ENCODE data around the gene SEL1L3.

The SEL1L3 gene

DNA sequence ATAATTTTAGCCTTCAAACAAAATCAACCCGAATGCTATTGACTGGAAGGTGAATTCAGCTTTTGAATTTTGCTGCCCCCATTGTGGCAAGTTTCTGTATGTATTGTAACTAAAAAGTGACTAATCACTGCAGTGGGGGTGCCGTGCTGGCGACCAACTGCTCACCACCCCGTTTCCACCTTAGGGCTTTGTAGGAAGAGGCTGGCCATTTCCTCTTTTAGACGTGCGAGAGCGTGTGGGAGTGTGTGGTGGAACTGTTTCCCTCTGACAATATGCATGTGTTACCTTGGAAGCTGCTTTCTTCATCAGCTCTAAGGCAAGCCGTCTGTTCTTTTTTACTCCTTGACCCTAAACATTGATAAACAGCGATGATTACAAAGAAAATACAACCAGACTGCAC, 78.8 kb downstream of the SEL1L3 start:
- DNase-seq: no peak

DNA sequence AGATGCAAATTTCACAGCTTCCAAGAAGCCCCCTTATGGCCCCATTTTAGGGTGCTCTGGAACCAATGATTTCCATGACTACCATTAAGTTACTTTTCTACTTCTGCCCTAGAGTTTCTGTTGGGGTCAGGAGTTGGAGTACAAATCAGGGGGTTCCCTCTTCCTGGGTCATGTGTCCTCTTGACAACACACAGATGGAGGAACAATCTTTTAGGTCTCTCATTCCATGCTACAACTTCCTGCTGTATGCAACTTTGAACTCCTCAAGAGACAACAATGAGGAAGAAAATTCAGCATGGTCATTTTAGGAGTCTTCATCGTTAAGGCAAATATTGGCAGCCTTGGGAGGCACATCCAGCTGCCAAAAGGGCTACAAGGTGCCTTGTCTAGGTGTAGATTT, 79.7 kb downstream of the SEL1L3 start:
- DNase-seq: no peak

DNA sequence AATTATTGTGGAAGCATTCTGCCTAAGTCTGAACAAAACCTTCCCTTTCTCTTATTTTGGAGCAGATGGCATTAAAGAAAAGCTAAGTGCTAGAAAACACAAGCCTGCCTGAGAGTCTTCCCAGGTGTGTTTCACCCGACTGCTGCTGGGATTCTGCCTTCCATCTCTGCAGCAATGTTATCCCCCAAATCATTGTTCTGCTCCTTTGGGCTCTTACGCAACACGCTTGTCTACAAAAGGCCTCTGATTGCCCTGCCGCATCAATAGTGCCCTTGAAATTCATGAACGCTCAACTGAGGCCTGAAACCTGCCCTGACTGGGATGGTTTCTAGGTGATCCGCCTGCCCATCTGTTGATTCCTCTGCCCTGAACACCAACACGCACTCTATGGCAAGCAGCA, 80.3 kb downstream of the SEL1L3 start:
- DNase-seq: no peak

DNA sequence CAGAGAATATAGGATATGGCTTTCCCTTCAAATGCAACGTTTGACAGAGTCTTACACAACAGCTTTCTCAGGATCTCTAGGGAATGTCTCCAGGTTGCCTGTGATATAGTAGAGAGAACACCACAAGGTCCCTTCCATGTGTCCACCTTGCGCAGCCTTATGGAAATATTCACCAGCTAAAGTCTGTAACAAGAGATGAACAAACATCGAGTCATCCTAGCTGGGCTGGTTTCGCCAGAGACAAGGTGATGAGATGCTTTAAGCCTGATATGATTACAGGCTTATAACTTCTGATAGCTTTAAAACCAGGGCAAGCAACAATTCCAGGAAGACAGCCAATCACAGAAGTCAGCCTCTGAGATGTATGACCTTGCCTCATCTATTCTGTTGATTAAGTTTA, 83.8 kb downstream of the SEL1L3 start:
- no peak for DNase-seq

DNA sequence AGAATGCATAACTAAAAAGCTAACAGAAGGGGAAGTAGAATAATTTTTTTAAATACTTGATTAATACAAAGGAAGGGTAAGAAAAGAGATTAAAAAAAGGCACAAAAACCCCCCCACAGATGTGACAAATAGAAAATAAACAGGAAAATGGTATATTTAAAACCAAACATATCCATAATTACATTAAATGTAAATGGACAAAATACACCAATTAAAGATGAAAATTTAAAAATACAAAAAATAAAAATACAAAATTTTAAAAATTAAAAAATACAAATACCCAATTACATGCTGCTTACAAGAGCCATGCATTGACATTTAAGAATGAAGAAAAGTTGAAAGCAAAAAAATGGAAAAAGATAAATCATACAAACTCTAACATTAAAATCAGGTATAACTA, 86.0 kb downstream of the SEL1L3 start:
- DNase-seq: no peak

DNA sequence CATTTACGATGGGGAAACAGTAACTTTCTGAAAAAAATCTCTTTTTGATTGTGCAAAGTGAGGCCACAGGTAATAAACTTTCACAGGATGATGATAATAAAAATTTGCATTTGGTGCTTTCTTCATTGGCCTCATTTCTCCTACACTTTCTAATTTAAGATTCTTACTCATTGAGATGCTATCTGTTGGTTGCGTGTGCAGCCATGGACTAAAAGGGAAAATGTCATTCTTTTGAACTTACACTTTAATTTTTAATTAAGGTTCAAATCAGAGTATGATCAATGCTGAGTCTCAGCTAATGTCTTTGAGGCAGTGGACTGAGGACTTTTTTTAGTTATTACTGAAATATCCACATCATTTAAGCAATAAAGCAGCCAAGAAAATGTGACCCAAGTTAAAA, 87.6 kb downstream of the SEL1L3 start:
- no peak for DNase-seq

DNA sequence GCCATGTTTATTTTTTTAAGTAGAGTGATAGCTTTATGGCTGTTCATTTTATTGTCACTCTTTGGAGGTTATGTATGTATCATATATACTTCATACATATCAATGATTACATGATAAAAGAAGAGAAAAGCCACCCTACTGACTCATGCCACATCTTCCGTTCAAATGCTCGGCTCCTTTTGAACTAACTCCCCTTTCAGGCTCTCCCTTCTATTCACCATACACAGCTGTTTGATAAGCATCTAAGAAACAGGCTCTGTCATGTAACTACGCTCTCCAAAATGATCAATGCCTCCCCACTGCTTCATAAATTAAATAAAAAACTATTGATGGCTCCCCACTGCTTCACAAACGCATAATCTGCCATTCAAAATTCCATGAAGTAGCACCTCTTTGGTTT, 89.4 kb downstream of the SEL1L3 start:
- DNase-seq: no peak

DNA sequence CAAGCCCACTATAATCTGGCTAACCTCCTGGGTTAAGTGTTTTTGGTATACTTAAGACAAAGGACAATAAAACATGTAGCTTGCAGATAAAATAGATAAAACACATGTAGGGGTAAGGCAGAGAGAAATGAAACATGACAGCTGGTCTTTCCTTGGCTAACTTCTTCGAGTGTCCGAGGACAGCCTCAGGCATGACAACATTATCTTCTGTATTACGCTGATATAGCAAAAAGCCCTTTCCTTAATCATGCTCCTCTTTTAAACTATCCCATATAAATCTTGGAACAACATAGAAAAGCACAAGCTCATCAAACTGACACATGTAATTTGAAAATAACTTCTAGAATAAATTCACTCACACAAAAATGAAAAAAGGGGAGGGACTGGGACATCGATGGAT, 91.1 kb downstream of the SEL1L3 start:
- DNase-seq: no peak

DNA sequence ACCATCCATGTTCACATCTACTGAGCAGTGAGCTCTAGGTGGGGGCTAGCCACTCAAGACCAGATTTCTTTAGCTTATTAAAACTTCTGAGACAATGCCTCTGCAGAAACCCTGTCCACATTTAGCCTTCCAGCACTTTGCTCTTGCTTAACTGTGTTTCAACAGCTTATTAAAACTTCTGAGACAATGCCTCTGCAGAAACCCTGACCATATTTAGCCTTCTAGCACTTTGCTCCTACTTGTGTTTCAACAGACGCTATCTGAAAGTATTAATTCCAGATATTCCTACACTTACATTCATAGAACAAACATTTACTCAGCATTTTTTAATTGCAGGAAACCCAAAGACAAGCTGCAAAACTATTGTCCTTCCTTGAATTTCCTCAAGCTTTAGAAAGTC, 91.9 kb downstream of the SEL1L3 start:
- no peak for DNase-seq

DNA sequence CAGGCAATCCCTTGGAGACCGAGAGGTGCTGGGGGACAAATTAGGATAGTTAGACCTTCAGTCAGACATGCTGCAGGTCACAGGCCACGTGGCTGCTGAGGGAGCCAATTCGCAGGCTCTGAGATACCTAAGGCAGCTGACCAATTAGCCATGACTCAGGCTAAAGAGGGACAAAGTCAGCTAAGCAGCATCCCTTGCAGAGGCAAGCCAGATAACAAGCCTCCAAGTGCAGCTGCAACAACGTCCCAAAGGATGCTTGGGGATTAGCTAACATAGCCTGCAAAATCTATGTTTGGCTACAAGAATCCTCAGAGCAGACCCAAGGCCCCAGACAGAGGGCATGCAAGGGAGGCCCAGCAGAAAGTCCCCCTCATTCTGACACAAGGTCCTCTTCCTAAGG, 93.5 kb downstream of the SEL1L3 start:
- DNase-seq: no peak

DNA sequence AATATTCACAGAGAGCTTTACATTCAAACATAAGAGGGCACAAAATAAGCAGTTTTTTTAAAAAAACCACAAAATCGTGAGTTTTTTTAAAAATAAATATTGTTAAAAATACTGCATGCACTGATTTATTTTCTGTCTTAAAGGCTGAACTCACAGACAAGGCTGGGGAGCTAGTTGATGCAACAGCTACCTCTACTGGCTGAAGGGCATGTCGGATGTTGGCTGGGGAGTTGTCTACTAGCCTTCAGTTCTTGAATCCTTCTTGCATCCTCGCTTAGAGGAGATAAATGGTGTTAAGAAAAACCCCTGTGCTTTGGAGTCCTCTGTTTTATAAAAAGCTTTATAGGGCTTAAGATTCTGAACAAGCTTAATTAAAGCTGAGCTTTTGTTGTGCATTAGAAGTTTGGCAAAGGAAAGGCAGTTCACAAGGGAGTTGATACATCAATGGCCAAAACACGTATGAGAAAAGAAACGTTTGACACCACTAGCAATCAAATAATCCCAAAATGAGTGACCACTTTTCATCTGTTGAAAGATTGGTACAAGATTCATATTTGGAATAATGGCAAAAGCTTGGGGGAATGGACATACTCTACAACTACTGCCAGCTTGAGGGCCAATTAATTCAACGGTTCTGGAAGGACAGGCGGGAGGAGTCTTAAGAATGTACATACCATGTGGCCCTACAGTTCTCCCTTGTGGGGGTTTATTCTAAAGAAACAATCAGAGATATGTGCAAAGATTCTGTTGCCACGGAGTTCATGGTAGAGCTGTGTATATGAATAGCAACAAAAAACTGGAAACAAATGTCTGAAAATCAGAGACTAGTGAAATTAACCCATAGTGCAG, 94.7 kb downstream of the SEL1L3 start:
- DNase-seq: peak; percentile 1

DNA sequence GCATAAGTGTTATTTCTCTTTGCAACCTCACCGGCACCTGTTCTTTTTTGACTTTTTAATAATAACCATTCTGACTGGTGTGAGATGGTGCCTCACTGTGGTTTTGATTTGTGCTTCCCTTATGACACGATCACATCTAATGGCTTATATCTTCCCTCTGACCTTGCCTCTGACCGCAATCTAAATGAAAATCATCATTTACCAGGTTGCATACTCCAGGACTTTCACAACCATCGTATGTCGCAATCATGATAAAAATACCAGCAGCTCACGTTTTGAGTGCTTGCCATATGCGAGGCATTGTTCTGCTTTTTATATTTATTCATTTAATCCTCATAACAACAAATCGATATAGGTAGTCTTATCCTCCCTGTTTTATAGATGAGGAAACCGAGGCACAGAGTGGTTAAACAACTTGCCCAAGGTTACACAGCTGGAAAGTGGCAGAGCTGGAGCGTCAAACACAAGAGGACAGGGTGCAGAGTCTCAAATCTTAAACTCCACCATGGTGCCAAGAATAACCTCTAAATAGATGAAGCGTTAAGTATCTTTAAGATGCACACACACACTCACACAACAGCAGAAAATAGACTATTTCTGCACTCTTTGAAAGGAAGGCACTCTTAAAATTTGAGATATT, 102.2 kb downstream of the SEL1L3 start:
- no peak for DNase-seq

DNA sequence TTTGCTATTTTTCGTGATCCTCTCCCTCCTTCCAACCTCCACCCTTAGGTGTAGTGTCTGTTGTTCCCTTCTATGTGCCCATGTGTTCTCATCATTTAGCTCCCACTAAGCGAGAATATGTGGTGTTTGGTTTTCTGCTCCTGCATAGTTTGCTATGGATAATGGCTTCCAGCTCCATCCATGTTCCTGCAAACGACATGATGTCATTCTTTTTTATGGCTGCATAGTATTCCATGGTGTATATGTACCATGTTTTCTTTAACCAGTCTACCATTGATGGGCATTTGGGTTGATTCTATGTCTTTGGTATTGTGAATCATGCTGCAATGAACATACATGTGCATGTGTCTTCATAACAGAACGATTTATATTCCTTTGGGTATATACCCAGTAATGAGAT, 102.7 kb downstream of the SEL1L3 start:
- DNase-seq: no peak

DNA sequence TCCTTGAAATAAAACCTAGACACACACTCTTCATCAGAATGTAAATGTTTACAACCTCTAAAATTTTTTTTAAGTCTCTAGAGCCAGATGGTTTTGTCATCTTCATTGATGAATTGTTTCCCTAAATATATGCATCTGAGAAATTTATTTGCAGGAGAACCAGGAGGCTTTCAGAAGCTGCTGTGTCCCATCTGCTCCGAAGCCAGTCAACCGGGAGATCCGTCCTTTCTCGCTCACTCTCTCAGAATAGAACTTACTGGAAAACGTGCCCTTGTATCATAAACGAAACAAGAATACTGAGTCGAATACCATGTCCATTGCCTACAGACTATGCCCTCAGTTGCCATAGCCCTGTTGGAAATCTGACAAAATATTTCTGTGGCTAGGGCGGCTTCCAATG, 103.7 kb downstream of the SEL1L3 start:
- no peak for DNase-seq

DNA sequence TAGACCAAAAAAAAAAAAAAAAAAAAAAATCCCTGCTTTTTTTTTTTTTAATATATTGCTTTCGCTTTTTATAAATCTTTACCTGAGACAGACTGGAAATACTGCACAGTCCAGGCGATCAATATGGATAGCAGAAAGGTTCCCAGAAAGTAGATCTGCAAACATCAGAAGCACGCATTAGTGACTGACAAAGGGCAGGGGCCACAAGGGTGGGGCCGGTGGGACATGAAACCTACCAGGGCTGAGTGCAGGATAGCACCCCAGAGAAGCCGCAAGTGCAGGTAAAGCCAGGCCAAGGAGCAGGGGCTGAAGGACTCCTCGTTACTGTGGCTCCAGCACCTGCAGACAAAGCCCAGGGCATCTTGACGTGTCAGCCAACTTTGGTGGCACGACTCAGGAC, 105.3 kb downstream of the SEL1L3 start:
- no peak for DNase-seq

DNA sequence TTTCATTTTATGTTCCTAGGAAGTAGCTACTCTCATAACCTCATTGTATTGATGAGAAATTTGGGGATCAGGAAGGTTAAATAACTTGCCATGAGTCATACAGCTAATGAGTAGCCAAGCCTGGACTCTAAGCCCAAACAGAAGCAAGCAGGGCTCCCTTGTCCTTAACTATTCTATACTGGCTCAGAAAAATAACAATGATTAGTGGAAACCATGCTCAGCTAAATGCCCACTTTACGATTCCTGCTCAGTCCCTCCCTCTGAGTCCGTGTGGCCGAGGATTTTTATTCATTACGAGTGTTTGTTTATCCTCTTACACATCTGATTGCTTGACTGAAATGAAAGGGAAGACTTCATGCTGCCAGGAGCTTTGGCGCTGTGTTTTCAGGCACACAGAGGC, 106.3 kb downstream of the SEL1L3 start:
- DNase-seq: no peak

DNA sequence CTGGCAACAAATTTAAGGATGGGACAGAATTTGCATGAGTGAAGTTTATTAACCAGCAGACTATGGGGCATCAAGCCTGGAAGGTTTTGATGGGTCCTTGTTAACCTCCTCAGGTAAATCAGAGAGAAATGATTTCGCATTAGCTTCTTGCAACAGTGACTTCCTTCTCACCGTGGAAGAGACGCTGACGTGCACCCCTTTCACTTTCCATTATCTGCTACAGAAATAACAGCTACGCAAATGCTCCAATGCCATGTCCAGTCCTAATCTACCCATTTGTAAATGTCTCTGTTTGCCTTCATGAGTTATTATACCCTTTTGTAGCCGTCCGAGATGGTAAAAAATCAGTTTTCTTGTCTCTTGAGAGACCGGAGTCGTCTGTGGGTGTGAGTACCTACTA, 106.9 kb downstream of the SEL1L3 start:
- DNase-seq: no peak

DNA sequence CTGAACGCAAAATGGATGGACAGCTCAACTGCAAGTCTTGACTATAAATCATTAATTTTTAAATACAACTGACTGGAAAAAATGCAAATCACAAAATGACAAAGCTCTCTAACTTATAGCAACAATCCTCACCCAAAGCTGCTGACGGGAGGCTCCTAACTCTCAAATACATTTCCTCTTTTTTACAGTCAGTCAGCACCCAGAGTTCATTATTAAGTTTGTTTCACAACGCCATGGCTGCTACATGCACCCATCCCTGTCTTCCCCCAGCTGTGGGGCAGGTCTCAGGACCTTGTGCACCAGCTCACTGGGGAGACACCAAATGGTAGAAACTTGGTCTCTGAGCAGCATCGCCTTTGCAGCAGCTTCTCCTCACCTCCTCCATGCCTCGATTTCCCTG, 109.5 kb downstream of the SEL1L3 start:
- DNase-seq: no peak

DNA sequence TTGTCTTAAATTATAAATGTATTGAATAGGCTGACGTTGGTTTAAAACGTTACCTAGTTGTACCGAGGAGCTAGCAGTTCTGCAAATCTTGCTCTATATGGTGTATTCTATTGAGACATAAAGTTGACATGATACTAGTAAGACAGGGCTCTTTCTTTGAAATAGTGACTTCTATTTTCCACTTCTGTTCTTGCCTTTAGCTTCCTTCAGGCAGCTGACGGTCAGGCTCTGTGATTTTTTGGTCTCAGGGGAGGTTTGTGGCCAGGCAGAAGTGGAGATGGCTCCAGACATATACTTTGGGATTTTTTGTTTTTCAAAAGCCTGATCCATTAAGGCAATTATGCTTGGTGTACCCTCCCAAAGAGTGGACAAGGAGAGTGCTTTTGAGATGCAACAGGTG, 111.9 kb downstream of the SEL1L3 start:
- DNase-seq: no peak

DNA sequence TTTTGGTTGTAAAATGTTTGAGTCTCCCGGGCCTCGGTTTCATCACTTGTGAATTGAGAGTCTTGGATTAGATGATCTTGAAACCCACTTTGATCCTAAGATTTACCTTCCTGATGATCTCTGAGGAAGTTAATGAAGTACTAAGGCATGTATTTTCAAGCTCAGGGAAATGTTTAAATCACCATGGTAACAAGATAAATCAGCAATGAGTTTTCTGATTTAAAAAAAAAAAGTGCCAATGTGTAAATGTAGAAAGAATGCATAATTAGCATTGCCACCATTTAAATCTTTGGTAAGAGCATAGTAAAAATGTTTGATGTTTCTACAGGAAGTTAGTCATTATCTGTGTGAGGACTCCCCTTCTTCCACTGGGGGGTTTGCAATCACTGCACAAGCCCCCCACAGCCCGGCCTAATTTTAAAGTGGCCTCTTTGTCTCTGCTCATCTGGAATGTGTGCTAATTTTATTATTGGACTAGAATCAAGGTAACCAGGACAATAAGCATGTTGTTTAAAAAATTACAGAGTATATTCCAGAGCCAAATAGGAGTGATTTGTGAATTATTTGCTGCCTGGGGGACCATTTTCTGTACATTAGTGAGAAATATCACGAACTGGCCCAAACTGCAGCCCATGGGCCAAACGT, 113.5 kb downstream of the SEL1L3 start:
- DNase-seq: no peak

DNA sequence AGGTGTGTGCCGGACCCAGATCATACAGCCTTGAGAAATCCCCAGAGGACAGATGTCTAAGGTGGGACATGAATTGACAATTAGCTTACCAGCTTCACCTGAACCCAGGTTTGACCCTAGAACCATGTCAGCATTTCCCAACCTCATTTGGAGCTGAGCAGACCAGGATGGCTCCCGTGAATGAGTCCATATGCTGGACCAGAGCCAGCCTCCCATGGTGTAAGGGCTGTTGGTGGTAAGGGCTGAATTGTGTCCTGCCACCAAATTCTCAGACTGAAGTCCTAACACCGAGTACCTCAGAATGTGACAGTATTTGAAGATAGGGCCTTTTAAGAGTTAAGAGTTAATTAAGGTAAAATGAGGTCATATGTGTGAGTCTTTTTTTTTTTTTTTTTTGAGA, 118.8 kb downstream of the SEL1L3 start:
- no peak for DNase-seq

DNA sequence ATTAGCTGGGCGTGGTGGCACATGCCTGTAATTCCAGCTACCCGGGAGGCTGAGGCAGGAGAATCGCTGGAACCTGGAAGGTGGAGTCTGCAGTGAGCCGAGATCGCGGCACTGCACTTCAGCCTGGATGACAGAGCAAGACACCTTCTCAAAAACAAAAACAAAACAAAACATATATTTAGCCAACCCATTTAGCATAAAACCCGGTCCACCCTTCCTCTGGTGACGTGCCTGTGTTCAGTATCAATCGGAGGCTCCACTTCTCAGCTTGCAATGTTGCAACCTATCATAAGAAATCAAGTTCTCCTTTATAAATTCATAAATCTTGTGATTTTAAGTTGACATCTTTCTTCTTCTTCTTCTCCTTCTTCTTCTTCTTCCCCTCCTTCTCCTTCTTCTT, 133.2 kb downstream of the SEL1L3 start:
- DNase-seq: no peak

DNA sequence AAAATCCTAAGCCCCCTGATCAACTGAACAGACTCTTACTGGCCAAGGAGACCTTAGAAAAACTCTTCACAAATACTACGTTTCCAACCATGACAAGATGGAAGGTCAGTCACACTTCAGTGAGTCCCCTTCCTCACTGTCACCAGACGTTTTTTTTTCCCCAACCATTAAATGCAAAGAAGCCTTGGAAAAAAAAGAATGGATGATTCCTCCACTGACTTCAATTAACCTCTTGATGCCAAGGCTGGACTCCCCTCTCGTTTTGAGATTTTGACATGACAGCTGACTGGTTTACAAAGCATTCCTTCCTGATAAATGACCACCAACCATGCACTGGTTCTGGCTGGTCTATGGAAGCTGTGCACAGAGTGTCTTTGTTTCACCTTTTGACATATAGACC, 133.9 kb downstream of the SEL1L3 start:
- DNase-seq: no peak

DNA sequence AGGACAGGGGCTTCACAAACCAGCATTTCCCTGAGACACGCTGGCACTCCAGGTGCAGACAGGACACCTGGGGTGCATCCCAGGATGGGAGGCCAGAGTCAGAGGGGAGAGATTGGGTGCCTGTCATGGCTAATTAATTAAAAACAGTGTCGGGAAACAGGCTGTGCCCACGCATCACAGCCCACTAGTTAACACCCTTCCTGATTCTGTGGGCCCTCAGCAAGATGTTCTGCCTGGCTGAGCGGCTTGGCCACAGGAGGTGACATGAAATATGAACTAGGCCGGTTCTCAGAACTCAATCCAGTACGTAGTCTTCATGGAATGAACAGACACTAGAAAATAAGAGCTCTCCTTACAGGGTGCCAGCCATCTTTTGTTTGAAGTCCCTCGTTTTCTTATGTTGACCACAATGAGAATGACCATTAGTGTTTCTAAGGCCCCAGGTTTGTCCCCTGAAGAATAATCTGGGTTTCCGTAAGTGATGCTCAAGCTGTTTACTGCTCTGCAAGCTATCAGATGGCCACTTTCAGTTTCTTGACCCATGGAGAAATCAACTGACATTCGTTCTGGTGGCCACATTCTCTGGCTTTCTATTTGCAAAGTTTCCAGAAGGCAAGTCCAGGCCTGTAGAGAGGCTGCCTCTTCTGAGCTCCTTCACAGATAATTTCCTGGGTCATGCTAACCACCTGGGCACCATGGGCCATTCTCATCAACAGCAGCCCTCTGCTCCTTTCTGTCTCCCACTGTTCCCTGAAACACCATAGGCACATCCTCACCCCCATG, 134.9 kb downstream of the SEL1L3 start:
- DNase-seq: no peak
